HepG2 (cell line): ENCODE measurements around the gene DPM2. TPM values are rescaled to one million over a fixed set of nuclear protein-coding genes. Genes with fewer than 3 reads are reported as not detected.
A peak's percentile ranks its signal among the peaks of the same experiment; 100 is the strongest.

ENCODE experiments used
- ATF6 ChIP-seq: sonication (generic); formaldehyde crosslinking; conservative IDR thresholded peaks from 2 replicates; pipeline ENCODE4 v1.4.0; 2020; ENCODE audit warnings: missing genetic modification reagents
- CEBPB ChIP-seq: IDR thresholded peaks from 2 replicates; pipeline ENCODE4 v1.6.1; 2011; ENCODE audit warnings: low read depth, low read length, improper control_type of control experiment, borderline replicate concordance
- CHD4 ChIP-seq: fragments of 200-600 bp; sonication (generic); IDR thresholded peaks from 2 replicates; pipeline ENCODE4 v1.7.0; 2017; ENCODE audit warnings: mild to moderate bottlenecking, low read length, borderline replicate concordance
- DMAP1 ChIP-seq: IDR thresholded peaks from 2 replicates; pipeline ENCODE4 v1.6.1; 2016
- GPBP1L1 ChIP-seq: sonication (generic); formaldehyde crosslinking; IDR thresholded peaks from 2 replicates; pipeline ENCODE4 v1.5.0; 2020; ENCODE audit warnings: mild to moderate bottlenecking, missing genetic modification reagents
- KAT8 ChIP-seq: IDR thresholded peaks from 2 replicates; pipeline ENCODE4 v1.6.1; 2016; ENCODE audit warnings: missing genetic modification reagents, missing compliant biosample characterization
- KDM3A ChIP-seq: IDR thresholded peaks from 2 replicates; pipeline ENCODE4 v1.6.1; 2018; ENCODE audit warnings: low read depth, missing compliant biosample characterization
- KLF9 ChIP-seq: IDR thresholded peaks from 2 replicates; pipeline ENCODE4 v1.6.1; 2016; ENCODE audit warnings: low read depth
- LRRFIP1 ChIP-seq: sonication (generic); formaldehyde crosslinking; conservative IDR thresholded peaks from 2 replicates; pipeline ENCODE4 v1.4.0; 2020; ENCODE audit warnings: missing genetic modification reagents
- MYPOP ChIP-seq: sonication (generic); formaldehyde crosslinking; IDR thresholded peaks from 2 replicates; pipeline ENCODE4 v1.8.1; 2023; ENCODE audit warnings: mild to moderate bottlenecking, moderate library complexity, missing genetic modification reagents
- NFYC ChIP-seq: IDR thresholded peaks from 2 replicates; pipeline ENCODE4 v1.6.1; 2016; ENCODE audit warnings: missing genetic modification reagents, missing compliant biosample characterization
- SMC3 ChIP-seq: IDR thresholded peaks from 2 replicates; pipeline ENCODE4 v1.6.1; 2011; ENCODE audit warnings: low read length, improper control_type of control experiment
- TBP ChIP-seq: sonication (generic); formaldehyde crosslinking; IDR thresholded peaks from 2 replicates; pipeline ENCODE4 v1.5.0; 2020; ENCODE audit warnings: missing genetic modification reagents
- ZBTB39 ChIP-seq: sonication (generic); formaldehyde crosslinking; IDR thresholded peaks from 2 replicates; pipeline ENCODE4 v1.5.0; 2020; ENCODE audit warnings: missing genetic modification reagents
- ZNF614 ChIP-seq: IDR thresholded peaks from 2 replicates; pipeline ENCODE4 v1.6.1; 2018; ENCODE audit warnings: missing biosample characterization, missing genetic modification reagents, inconsistent platforms, borderline replicate concordance
- ZNF639 ChIP-seq: conservative IDR thresholded peaks from 2 replicates; pipeline ENCODE4 v1.6.1; 2018; ENCODE audit warnings: missing genetic modification reagents
- ZNF879 ChIP-seq: sonication (generic); formaldehyde crosslinking; IDR thresholded peaks from 2 replicates; pipeline ENCODE4 v1.8.1; 2023; ENCODE audit warnings: missing genetic modification reagents
- ZNF891 ChIP-seq: sonication (generic); formaldehyde crosslinking; IDR thresholded peaks from 2 replicates; pipeline ENCODE4 v1.5.0; 2020; ENCODE audit warnings: mild to moderate bottlenecking, missing genetic modification reagents
- ZSCAN29 ChIP-seq: sonication (generic); formaldehyde crosslinking; conservative IDR thresholded peaks from 2 replicates; pipeline ENCODE4 v1.4.0; 2020; ENCODE audit warnings: mild to moderate bottlenecking, missing genetic modification reagents
- polyA plus RNA-seq, 8 experiments: library from polyadenylated mRNA; depleted of rRNA in 3 of 8; stranded (reverse) in 7 of 8; unstranded in 1 of 8; fragments of >200 nt; fragmentation: Illumina TruSeq in 4 of 8; extraction: Trizol in 4 of 8; gene quantifications; 2 replicates each; pipeline versions ENCODE4 v1.2.1 to v1.2.3, GENCODE V29; 2011 to 2016; ENCODE audit warnings: low read depth in 4 of 8, missing spikeins in 1 of 8, mixed read lengths in 1 of 8; ENCODE audit not compliant: insufficient read depth in 1 of 8
- total RNA-seq, 5 experiments: library from RNA; depleted of rRNA; stranded (reverse); fragments of >200 nt; fragmentation: Illumina TruSeq; extraction: Trizol; gene quantifications; 2 replicates each; pipeline ENCODE4 v1.2.3, GENCODE V29; 2016; ENCODE audit warnings: low read depth in 1 of 5

The DPM2 gene
- total and polyA plus RNA-seq, 2 of the 13 experiments (the other 11 are each of a cell fraction or from before 2014, with no cell fraction given): 24.8 to 35.3 TPM

- no peak for TF ChIP-seq GPBP1L1 (CRISPR knock-in tag)
- TF ChIP-seq KLF9 (CRISPR knock-in tag): no peak
- TF ChIP-seq ZNF891 (CRISPR knock-in tag): 0 out of 2 replicates have a peak, but pooled peaks have one; percentile 17
- TF ChIP-seq LRRFIP1 (CRISPR knock-in tag): no peak
- TF ChIP-seq DMAP1 (CRISPR knock-in tag): peak; percentile 35; the same call in 1 of the 2 replicates
- TF ChIP-seq ZNF639 (CRISPR knock-in tag): peak; percentile 54; the same call in 1 of the 2 replicates
- 0 out of 2 replicates have a peak, but pooled peaks have one; percentile 38 for TF ChIP-seq ZSCAN29
- peak; percentile 86 for TF ChIP-seq MYPOP (CRISPR knock-in tag)
- TF ChIP-seq NFYC (CRISPR knock-in tag): no peak
- TF ChIP-seq ATF6 (CRISPR knock-in tag): no peak
- TF ChIP-seq CHD4: no peak
- TF ChIP-seq ZBTB39 (CRISPR knock-in tag): no peak
- no peak for TF ChIP-seq SMC3
- no peak for TF ChIP-seq ZNF879 (CRISPR knock-in tag)
- no peak for TF ChIP-seq TBP (CRISPR knock-in tag)
- TF ChIP-seq KAT8: peak; percentile 79
- TF ChIP-seq ZNF614 (CRISPR knock-in tag): peak; percentile 66; the same call in 1 of the 2 replicates
- no peak for TF ChIP-seq CEBPB
- TF ChIP-seq KDM3A: peak; percentile 41; the same call in 1 of the 2 replicates
Observed at GRCh38 chr9:127903557-127904475, 33.8 kb downstream of the DPM2 start (continued).
